Ramos (cell line): Measurements from ENCODE around the gene IL18R1.
"Not testable (repeated sequence)": the region's sequence is repeated elsewhere in the genome, so short reads cannot be mapped to it uniquely, and the experiment has no call there.

ENCODE experiments used
- in situ Hi-C: fragments of 300-500 bp; cut with MboI; formaldehyde crosslinking; loops from one replicate; pipeline ENCODE4 v1.14.3; 2022; ENCODE audit warnings: low sequenced_read_pairs; ENCODE audit not compliant: unreplicated experiment

The IL18R1 gene, protein sequence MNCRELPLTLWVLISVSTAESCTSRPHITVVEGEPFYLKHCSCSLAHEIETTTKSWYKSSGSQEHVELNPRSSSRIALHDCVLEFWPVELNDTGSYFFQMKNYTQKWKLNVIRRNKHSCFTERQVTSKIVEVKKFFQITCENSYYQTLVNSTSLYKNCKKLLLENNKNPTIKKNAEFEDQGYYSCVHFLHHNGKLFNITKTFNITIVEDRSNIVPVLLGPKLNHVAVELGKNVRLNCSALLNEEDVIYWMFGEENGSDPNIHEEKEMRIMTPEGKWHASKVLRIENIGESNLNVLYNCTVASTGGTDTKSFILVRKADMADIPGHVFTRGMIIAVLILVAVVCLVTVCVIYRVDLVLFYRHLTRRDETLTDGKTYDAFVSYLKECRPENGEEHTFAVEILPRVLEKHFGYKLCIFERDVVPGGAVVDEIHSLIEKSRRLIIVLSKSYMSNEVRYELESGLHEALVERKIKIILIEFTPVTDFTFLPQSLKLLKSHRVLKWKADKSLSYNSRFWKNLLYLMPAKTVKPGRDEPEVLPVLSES

GRCh38 chr2:102355526-102356380, at the start of gene IL18R1:
Gene IL18R1, plus strand, starts transcription at chr2:102355796. Its CDS starts 6,865 bp downstream, at chr2:102362661.
- in situ Hi-C loops = no loop called here

DNA sequence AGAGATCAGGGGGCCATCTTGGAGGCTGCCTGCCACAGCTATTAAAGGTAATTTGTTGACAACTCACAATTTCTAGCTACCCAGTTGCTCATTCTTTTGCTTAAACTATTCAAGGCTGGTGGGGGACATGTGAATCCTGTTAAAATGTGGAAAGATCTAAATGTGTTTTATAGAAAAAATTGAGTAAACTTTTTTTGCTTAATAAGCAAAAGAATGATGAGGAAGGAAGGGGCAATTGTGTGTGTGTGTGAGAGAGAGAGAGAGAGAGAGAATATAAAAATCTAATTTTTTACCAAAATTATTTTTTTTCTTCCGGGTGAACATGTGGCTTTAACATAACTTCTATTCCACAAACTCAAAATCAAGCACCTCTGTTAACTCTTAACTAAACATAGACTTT, 49.5 kb upstream of the IL18R1 start:
- in situ Hi-C loops = no loop called here

GRCh38 chr2:102310964-102311640, 44.5 kb upstream of the IL18R1 start, which contains the start of gene IL1RL1:
Gene IL1RL1, plus strand, starts transcription at chr2:102311563. Its CDS starts 26,702 bp downstream, at chr2:102338265.
- in situ Hi-C loops = no loop called here

DNA sequence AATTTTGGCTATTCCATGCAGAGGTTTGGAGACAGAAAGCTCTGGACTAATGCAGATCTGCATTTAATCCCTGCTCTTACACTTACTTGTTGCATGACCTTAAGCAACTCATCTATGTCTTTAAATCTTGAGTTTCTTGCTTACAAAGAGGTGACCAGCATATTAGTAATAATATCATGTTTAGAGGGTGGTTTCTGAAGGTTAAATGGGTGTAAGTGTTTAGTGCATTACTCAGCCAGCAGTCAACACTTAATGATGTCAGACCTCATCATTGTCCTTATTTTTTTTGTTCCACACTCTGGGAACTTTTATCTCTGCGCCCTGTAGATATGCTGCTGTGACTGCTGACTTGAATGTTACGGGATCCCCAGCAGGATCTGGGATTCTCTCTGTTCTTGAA, 42.6 kb upstream of the IL18R1 start:
- in situ Hi-C loops = no loop called here

DNA sequence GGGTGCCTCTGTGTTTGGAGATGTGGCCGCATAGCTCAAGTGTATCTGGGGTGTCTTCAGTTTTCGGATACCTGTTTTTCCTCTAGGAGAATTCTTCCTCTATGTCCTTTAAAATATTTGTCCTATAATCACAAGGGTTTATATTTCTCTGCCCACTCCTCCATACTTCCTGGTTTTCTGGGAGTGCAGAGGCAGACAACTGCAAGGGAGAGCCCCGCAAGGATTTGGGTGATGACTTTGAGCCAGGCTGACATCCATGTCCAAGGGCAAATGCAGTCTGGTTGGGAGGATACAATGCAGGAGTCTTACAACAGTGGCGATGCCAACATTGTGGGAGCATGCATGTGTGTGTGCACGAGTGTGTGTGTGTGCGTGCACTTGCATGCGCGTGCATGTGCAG, 42.1 kb upstream of the IL18R1 start:
- in situ Hi-C loops = no loop called here

DNA sequence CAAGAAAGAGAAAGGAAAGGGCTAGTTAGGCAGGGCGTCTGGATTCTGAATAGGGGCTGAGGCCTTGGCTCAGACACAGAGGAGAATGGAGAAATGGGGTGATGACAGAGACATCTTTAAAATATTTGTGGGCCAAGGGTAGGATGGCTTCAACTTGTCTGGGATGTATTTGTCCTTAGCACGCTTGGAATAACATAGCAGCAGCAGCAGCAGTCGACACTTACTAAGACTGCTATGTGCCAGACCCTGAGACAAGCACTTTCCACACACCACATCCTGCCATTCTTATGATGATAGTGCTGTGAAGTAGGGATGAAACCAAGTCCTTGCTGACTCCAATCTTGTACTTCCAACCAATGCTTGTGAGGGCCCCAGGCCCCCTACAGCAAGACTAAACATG, 41.6 kb upstream of the IL18R1 start:
- in situ Hi-C loops = no loop called here

- in situ Hi-C loops = no loop called here
Observed at GRCh38 chr2:102315921-102316320, 39.7 kb upstream of the IL18R1 start.

DNA sequence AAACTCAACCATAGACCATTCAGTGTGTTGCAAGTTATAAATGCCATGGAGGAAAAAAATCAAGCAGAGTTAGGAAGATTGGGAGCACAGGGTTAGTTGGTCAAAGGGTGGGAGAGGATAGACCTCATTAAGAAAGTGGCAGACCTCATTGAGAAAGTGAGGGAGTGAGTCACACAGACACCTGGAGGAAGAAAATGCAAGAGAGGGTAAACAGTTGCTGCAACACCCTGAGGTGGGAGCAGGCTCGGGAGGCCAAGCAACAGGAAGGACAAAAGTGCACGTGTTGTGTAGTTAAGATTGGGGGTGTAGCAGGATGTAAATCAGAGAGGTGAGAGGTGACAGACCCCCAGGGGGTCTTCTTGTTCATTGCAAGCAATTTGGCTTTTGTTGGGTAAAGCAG, 37.9 kb upstream of the IL18R1 start:
- in situ Hi-C loops = no loop called here

DNA sequence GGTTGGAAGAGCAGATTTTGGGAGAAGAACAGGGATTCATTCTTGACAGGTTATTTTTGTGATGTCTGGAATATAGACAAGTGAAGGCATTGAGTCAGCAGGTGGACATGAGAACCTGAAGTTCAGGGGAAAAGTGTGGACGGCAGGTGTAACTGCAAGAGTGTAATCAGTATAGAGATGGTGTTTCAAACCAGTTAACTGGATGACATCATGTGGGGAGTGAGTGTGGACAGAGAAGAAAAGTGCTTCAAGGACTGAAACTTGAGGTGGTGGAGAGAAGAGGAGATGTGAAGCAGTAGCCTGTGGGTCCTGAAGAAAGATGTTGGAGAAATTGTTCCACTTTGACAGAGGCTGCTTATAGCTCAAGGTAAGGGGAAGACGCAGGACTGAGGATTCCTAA, 37.2 kb upstream of the IL18R1 start:
- in situ Hi-C loops = no loop called here

GRCh38 chr2:102321941-102322719, 33.5 kb upstream of the IL18R1 start:
- in situ Hi-C loops = no loop called here

DNA sequence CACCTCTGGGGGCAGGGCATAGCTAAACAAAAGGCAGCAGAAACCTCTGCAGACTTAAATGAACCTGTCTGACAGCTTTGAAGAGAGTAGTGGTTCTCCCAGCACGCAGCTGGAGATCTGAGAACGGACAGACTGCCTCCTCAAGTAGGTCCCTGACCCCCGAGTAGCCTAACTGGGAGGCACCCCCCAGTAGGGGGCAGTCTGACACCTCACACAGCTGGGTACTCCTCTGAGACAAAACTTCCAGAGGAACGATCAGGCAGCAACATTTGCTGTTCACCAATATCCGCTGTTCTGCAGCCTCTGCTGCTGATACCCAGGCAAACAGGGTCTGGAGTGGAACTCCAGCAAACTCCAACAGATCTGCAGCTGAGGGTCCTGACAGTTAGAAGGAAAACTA, 30.7 kb upstream of the IL18R1 start:
- in situ Hi-C loops = not testable (repeated sequence)

DNA sequence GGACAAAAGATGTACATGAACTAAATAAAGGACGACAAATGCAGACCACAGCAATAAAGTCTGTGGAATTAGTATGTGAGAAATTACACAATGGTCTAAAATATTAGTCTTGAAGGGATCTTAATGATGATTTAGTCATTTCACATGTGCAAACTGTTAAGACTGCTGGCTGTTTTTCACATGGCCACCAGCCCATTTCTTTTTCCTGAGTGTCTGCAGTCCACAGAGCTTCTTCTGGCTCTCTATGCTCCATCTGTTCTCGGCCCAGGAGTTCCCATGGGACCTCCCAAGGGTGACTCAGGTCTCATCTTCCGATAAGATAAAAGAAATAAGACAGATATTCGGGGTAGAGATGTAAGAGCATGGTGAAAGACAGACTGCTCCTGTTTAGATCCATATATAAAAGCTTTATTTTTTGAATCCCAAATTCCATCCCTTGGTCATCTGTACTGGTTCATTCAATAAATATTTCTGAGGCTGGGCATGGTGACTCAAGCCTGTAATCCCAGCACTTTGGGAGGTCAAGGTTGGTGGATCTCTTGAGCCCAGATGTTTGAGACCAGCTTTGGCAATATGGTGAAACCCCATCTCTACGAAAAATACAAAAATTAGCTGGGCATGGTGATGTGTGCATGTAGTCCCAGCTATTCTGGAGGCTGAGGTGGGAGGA, 24.1 kb upstream of the IL18R1 start:
- in situ Hi-C loops = no loop called here

DNA sequence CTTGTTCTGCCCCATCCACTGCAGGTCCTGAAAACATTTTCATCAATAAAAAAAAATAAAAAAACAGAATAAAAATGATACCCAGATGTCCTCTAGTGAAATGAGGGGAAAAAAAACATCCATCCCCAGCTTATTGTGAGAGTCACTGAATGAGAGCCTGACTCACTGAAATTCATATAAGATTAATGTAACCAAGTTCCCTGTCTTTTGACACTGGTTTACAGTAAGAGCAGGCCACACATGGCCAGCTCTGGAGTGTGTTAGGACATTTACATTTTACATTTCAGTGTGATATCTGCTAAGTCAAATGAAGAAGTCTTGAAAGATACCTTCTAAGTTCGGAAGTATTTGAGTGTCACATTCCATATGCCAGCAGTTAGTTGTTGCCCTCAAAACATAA, 21.1 kb upstream of the IL18R1 start:
- in situ Hi-C loops = no loop called here

DNA sequence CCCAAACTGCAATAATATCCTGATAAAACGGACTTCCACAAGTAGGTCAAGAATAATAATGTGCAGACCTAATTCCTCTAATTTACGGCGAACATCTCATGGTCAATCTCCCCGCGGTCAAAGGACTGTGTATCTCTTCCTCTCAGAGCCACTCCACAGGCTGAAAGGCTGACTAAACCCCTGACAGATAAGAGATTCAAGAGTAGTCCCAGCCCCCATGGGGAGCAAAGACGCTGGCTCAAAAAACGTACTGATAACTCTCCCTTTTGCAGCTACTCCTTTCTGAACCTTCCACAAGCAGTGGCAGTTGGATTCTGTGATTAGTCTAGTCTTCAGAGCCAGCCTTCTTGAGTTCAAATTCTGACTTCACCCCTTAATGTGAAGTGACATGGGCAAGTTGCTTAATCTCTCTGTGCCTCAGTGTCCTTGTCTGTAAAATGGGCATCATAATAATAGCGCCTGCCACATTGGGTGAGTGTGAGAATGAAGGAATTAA, 19.7 kb upstream of the IL18R1 start:
- in situ Hi-C loops = no loop called here

DNA sequence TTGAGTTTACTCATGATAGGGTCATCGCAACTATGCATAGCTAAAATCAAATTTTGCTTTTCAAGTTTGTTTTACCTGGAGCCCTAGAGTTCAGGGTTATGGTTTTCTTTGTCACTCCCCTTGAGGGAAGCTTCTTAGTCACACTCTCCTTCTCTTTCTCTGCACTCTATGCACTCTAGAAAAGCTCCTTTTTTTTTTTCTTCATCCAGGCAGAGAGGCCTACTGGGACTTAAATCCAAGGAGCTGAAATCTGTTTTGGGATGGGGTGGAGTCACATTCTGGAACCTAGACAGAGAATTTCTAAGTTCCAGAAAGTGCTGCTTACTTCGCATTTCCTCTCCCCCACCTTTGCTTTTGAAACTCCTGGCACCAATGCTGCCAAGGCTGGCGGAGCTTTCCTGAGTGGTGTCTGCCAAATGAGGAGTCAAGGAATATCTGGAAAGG, 19.1 kb upstream of the IL18R1 start:
- in situ Hi-C loops = no loop called here

- in situ Hi-C loops = no loop called here
Observed at GRCh38 chr2:102337012-102337411, 18.6 kb upstream of the IL18R1 start.

GRCh38 chr2:102337481-102338386, 17.9 kb upstream of the IL18R1 start:
- in situ Hi-C loops = no loop called here

GRCh38 chr2:102340778-102341177, 14.8 kb upstream of the IL18R1 start:
- in situ Hi-C loops = no loop called here
